Measurements from ENCODE around the gene MRPL41. TPM values are rescaled to one million over a fixed set of nuclear protein-coding genes. Genes with fewer than 3 reads are reported as not detected.
"Not testable (repeated sequence)": the region's sequence is repeated elsewhere in the genome, so short reads cannot be mapped to it uniquely, and the experiment has no call there.

MRPL41 gene
- total and polyA plus RNA-seq, 2 donors = 33.3 to 84.3 TPM

GRCh38 chr9:137593176-137593575 is 41.5 kb downstream of the MRPL41 start:
- peaks cover 3 to 5% of the 10 kb centered on the region in 2 donors for H3K36me3 ChIP-seq (ENCODE audit: control insufficient read depth in 2 of 2, insufficient read depth in 2 of 2, low read length in 1 of 2)
- H3K9me3 ChIP-seq (ENCODE audit: control insufficient read depth in 2 of 2, insufficient read depth in 1 of 2, low read length in 1 of 2) = no peaks in the 10 kb centered on the region
- H3K4me1 ChIP-seq (ENCODE audit: control insufficient read depth in 2 of 2, insufficient read depth in 2 of 2, low read length in 2 of 2) = peaks cover 9 to 27% of the 10 kb centered on the region in 2 donors
- H3K4me3 ChIP-seq (ENCODE audit: low read length in 2 of 2) = no peak overlapping the region
- peaks cover 0 to 2% of the 10 kb centered on the region in 2 donors for H3K27me3 ChIP-seq (ENCODE audit: control insufficient read depth in 2 of 2, insufficient read depth in 1 of 2, low read length in 1 of 2)
- WGBS = 86% methylated on average over 12 of the region's 12 CpGs
- no peak for DNase-seq (ENCODE audit: low read depth in 6 of 9, low spot score in 9 of 9)
- no peak overlapping the region for H3K27ac ChIP-seq (ENCODE audit: low read depth in 1 of 2, low read length in 1 of 2)

GRCh38 chr9:137596577-137596976 is 44.9 kb downstream of the MRPL41 start:
- H3K4me3 ChIP-seq (ENCODE audit: low read length in 2 of 2); H3K36me3 ChIP-seq (ENCODE audit: control insufficient read depth in 2 of 2, insufficient read depth in 2 of 2, low read length in 1 of 2); H3K27me3 ChIP-seq (ENCODE audit: control insufficient read depth in 2 of 2, insufficient read depth in 1 of 2, low read length in 1 of 2); H3K9me3 ChIP-seq (ENCODE audit: control insufficient read depth in 2 of 2, insufficient read depth in 1 of 2, low read length in 1 of 2); H3K27ac ChIP-seq (ENCODE audit: low read depth in 1 of 2, low read length in 1 of 2); H3K4me1 ChIP-seq (ENCODE audit: control insufficient read depth in 2 of 2, insufficient read depth in 2 of 2, low read length in 2 of 2); DNase-seq (ENCODE audit: low read depth in 6 of 9, low spot score in 9 of 9): not testable (repeated sequence)
- 98% methylated on average over 7 of the region's 7 CpGs for WGBS

- peaks cover 0 to 5% of the 10 kb centered on the region in 2 donors for H3K4me1 ChIP-seq (ENCODE audit: control insufficient read depth in 2 of 2, insufficient read depth in 2 of 2, low read length in 2 of 2)
- 94% methylated on average over 8 of the region's 8 CpGs for WGBS
- no peaks in the 10 kb centered on the region for H3K9me3 ChIP-seq (ENCODE audit: control insufficient read depth in 2 of 2, insufficient read depth in 1 of 2, low read length in 1 of 2)
- DNase-seq (ENCODE audit: low read depth in 6 of 9, low spot score in 9 of 9) = no peak
- peaks cover 0 to 2% of the 10 kb centered on the region in 2 donors for H3K27me3 ChIP-seq (ENCODE audit: control insufficient read depth in 2 of 2, insufficient read depth in 1 of 2, low read length in 1 of 2)
- H3K27ac ChIP-seq (ENCODE audit: low read depth in 1 of 2, low read length in 1 of 2) = no peak overlapping the region
- no peak overlapping the region for H3K4me3 ChIP-seq (ENCODE audit: low read length in 2 of 2)
- no peaks in the 10 kb centered on the region for H3K36me3 ChIP-seq (ENCODE audit: control insufficient read depth in 2 of 2, insufficient read depth in 2 of 2, low read length in 1 of 2)
Measured at GRCh38 chr9:137598943-137599342, 47.3 kb downstream of the MRPL41 start.

Other genes starting within 250 kb of the MRPL41 start
- gene NRARP, start 249.6 kb upstream of the MRPL41 start, total RNA-seq = 3.1 TPM
- gene NRARP, start 249.6 kb upstream of the MRPL41 start, polyA plus RNA-seq = 1.6 TPM
- gene EXD3, start 128.7 kb upstream of the MRPL41 start, total RNA-seq = 3.4 TPM
- 16.8 TPM for gene EXD3, start 128.7 kb upstream of the MRPL41 start, polyA plus RNA-seq
- 1.9 TPM for gene NOXA1, start 128.5 kb upstream of the MRPL41 start, total RNA-seq
- 8.4 TPM for gene NOXA1, start 128.5 kb upstream of the MRPL41 start, polyA plus RNA-seq
- gene ENTPD8, start 110.5 kb upstream of the MRPL41 start, total RNA-seq = 0.14 TPM
- gene ENTPD8, start 110.5 kb upstream of the MRPL41 start, polyA plus RNA-seq = 3.8 TPM
- 14.9 TPM for gene NSMF, start 92.5 kb upstream of the MRPL41 start, total RNA-seq
- gene NSMF, start 92.5 kb upstream of the MRPL41 start, polyA plus RNA-seq = 77.6 TPM
- 1.6 TPM for gene PNPLA7, start 1.5 kb upstream of the MRPL41 start, total RNA-seq
- gene PNPLA7, start 1.5 kb upstream of the MRPL41 start, polyA plus RNA-seq = 11.5 TPM
- 26.2 TPM for gene DPH7, start 27.0 kb downstream of the MRPL41 start, total RNA-seq
- 93.1 TPM for gene DPH7, start 27.0 kb downstream of the MRPL41 start, polyA plus RNA-seq
- 20.9 TPM for gene ZMYND19, start 38.6 kb downstream of the MRPL41 start, total RNA-seq
- 20.7 TPM for gene ZMYND19, start 38.6 kb downstream of the MRPL41 start, polyA plus RNA-seq
- 21.3 TPM for gene ARRDC1, start 53.8 kb downstream of the MRPL41 start, total RNA-seq
- 109 TPM for gene ARRDC1, start 53.8 kb downstream of the MRPL41 start, polyA plus RNA-seq
- gene EHMT1, start 67.1 kb downstream of the MRPL41 start, total RNA-seq = 37.3 TPM
- gene EHMT1, start 67.1 kb downstream of the MRPL41 start, polyA plus RNA-seq = 56.9 TPM